NT2/D1 (cell line): ENCODE data around the gene PSRC1.
"Not testable (repeated sequence)": the region's sequence is repeated elsewhere in the genome, so short reads cannot be mapped to it uniquely, and the experiment has no call there.

Source experiments
- DNase-seq: peaks from one replicate; pipeline ENCODE4 v3.0.0-alpha.2; 2011; ENCODE audit warnings: low read depth, low spot score
- H3K27me3 ChIP-seq: 2 replicates; pipeline ENCODE4 v1.6.0; 2011; ENCODE audit warnings: mild to moderate bottlenecking; ENCODE audit not compliant: insufficient read length, insufficient read depth
- H3K36me3 ChIP-seq: 2 replicates; pipeline ENCODE4 v1.6.1; 2011; ENCODE audit warnings: mild to moderate bottlenecking, low read length, mixed read lengths; ENCODE audit not compliant: insufficient read depth, insufficient read length
- H3K4me1 ChIP-seq: 2 replicates; pipeline ENCODE4 v1.5.1; 2011; ENCODE audit not compliant: insufficient read depth, insufficient read length
- H3K4me3 ChIP-seq: 2 replicates; pipeline ENCODE4 v1.5.1; 2011; ENCODE audit warnings: low read depth; ENCODE audit not compliant: insufficient read length
- H3K9ac ChIP-seq: 2 replicates; pipeline ENCODE4 v1.6.0; 2011; ENCODE audit warnings: low read depth; ENCODE audit not compliant: insufficient read length
- H3K9me3 ChIP-seq: 2 replicates; pipeline ENCODE4 v1.5.1; 2011; ENCODE audit warnings: mild to moderate bottlenecking, low read length; ENCODE audit not compliant: insufficient read depth
- SUZ12 ChIP-seq: IDR thresholded peaks from 2 replicates; pipeline ENCODE4 v1.6.1; 2011; ENCODE audit not compliant: insufficient read length, insufficient read depth; ENCODE audit errors: extremely low read depth
- YY1 ChIP-seq: IDR thresholded peaks from 2 replicates; pipeline ENCODE4 v1.6.1; 2011; ENCODE audit not compliant: insufficient read length, insufficient read depth
- ZNF274 ChIP-seq: IDR thresholded peaks from 2 replicates; pipeline ENCODE4 v1.6.1; 2011; ENCODE audit warnings: mild to moderate bottlenecking, low read depth, low read length

The PSRC1 gene

DNA sequence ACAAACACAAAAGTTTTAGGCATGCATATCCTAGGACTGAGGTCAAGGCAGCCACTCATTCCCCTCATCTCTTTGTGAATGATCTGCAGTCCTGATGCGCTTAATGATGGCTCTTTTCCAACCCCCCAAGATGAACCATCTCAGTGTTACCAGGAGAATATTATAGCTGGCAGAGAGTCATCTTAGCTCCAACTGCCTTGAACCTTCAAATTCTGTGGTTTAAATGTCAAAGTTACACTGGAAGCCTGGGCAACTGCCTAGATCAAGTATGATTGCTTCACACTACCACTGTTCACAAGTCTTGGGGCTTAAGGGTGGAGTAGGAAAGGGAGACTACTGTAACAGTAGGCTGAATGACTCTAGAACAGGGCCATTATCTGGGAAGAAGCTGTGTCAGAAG lies 31.9 kb upstream of the PSRC1 start:
- no peak for DNase-seq
- H3K36me3 ChIP-seq = peaks cover 59% of the 10 kb centered on the region
- TF ChIP-seq YY1 (no peak), SUZ12 (no peak), ZNF274 (no peak)

DNA sequence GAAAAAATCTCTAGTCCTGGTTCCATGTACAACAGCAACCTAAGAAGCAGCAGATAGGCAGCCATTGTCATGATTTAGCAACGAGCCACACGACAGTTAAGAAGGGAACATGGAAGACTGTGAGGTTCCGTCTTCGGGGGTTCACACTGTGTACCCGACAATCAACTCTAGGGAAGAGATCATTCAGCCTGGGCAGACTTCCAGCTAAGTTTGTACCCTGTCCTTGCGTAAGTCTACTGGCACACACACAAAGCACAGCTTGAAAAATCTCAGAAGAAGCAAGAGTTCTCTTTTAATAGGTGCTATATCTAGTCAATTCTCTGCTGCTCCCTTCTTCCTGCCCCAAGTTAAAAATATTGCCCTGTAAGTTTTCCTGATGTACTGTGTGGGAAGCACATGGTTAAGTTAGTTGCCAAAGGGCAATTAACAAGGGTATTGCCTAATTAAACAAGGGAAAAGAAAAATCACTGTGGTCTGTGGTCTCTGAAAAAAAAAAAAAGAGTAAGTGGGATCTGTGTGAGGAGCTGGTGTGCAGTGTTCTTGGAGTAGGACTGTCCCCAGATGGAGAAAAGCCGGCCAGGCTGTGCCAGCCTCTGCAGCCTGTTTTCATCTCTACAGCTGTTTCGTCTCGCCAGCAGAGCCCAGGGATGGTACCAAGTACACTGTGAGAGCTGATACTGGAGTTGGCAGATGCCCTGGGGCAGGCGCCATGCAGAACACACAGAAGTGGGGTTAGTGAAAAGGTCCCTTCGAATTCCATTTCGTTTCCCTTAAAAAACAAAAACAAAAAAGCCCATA lies 30.2 kb upstream of the PSRC1 start:
- Histone ChIP-seq H3K4me3 (no peak overlapping the region), H3K9ac (no peak overlapping the region), H3K27me3 (no peaks in the 10 kb centered on the region), H3K4me1 (peaks cover 3% of the 10 kb centered on the region), H3K9me3 (no peaks in the 10 kb centered on the region), H3K36me3 (peaks cover 59% of the 10 kb centered on the region)
- no peak for TF ChIP-seq SUZ12
- TF ChIP-seq YY1 = no peak
- no peak for TF ChIP-seq ZNF274
- DNase-seq = no peak

More for the DNA sequence above, 31.9 kb upstream of the PSRC1 start:
- Histone ChIP-seq H3K9ac (no peak overlapping the region), H3K4me1 (peaks cover 8% of the 10 kb centered on the region), H3K9me3 (no peaks in the 10 kb centered on the region), H3K27me3 (no peaks in the 10 kb centered on the region), H3K4me3 (no peak overlapping the region)

- TF ChIP-seq YY1 = no peak
- no peak for TF ChIP-seq SUZ12
- TF ChIP-seq ZNF274 = no peak
Measured at GRCh38 chr1:109312246-109312645, 29.3 kb upstream of the PSRC1 start.

DNA sequence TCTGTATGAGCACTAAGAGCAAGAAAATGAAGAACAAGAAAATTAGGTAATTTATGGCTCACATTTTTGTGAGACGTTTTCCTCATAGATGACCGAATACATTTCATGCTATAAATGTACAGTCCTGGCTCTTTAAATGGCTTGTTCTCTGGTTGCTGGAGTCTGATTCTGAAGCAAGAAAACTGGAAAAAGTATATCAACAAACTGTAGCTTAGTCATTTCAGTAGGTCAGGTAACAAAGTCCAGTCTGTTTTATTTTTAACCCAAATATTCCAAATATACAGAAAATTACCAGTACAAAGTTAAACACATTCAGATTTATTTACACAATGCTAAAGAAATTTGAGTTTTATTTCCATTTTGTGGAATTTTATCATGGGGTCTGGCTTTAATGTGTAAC lies 26.4 kb upstream of the PSRC1 start:
- peaks cover 30% of the 10 kb centered on the region for H3K36me3 ChIP-seq
- peaks cover 18% of the 10 kb centered on the region for H3K4me1 ChIP-seq
- TF ChIP-seq ZNF274 (no peak), SUZ12 (no peak), YY1 (no peak)
- no peaks in the 10 kb centered on the region for H3K9me3 ChIP-seq
- H3K4me3 ChIP-seq = no peak overlapping the region
- no peaks in the 10 kb centered on the region for H3K27me3 ChIP-seq
- H3K9ac ChIP-seq = no peak overlapping the region
- DNase-seq = no peak

More at GRCh38 chr1:109312246-109312645, 29.3 kb upstream of the PSRC1 start:
- Histone ChIP-seq H3K4me3 (no peak overlapping the region), H3K9ac (no peak overlapping the region), H3K4me1 (peaks cover 5% of the 10 kb centered on the region), H3K36me3 (peaks cover 52% of the 10 kb centered on the region), H3K9me3 (no peaks in the 10 kb centered on the region), H3K27me3 (no peaks in the 10 kb centered on the region)
- DNase-seq = no peak

DNA sequence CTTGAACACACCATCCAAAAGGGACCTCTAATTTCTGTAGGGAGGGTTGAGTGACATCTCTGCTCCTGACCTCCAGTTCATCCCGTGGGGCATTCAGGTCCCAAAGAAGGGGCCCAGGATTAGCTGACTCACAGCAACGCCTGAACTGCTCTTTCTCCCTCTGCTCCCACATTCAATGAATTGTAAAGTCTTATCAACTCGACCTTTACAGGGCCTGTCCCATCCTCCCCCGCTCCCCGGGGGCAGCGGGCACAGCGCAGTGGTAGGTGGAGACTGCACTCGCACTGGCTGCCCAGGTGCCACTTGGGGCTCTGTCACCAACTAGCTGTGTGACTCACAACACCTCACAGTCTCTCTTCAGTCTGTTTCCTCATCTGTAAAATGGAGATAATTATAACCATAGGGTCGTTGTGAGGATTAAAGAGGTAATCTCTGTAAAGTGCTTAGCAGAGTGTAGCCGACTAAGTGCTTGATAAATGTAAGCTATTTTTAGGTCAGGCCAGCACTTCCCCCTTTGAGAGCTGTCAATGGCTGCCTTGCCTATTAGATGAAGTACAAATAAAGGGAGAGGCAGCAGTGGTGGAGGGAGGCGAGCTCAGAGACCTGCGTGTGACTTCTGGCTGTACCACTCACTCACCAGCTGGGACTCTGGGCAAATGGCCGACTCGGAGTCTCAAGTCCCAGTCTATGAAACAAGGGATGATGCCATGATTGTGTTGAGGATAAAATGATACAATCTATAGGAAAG lies 24.5 kb upstream of the PSRC1 start:
- no peak for TF ChIP-seq YY1
- no peak for TF ChIP-seq ZNF274
- TF ChIP-seq SUZ12 = no peak
- H3K9ac ChIP-seq = no peak overlapping the region
- no peaks in the 10 kb centered on the region for H3K27me3 ChIP-seq
- no peak overlapping the region for H3K4me3 ChIP-seq
- H3K4me1 ChIP-seq = peaks cover 16% of the 10 kb centered on the region
- no peak for DNase-seq
- H3K9me3 ChIP-seq = no peaks in the 10 kb centered on the region
- peaks cover 15% of the 10 kb centered on the region for H3K36me3 ChIP-seq

DNA sequence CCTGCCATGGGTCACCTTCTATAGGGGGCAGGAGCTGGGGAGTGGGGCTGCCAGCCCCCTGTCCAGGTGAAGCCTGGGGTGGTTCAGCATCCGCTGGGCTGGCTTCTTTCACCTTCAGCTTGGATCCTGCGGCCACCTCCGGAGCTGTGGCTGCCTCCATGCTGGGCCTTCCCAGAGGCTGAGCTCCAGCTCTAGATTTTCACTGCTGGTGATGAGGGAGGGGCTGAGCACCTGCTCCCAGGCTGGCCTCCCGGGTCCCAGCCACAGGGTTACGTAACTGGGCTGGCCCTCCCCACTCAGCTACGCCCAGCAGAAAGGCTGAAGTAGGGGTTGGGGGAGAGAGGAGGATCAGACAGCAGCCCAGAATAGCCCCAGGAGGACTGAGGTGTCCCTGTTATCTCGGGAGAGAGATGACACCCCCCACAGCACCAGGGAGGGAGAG lies 23.9 kb upstream of the PSRC1 start, which contains the start of gene MYBPHL:
Gene MYBPHL (minus strand): TSS at position 180 of the 442 bp plus-strand sequence. CDS start 20 bp downstream, at position 160.
- Histone ChIP-seq H3K36me3 (peaks cover 13% of the 10 kb centered on the region), H3K4me3 (no peak within 1 kb of the TSS), H3K4me1 (peaks cover 16% of the 10 kb centered on the region), H3K27me3 (no peaks in the 10 kb centered on the region), H3K9ac (no peak within 1 kb of the TSS), H3K9me3 (no peaks in the 10 kb centered on the region)
- TF ChIP-seq YY1 = no peak
- TF ChIP-seq SUZ12 = no peak
- TF ChIP-seq ZNF274 = no peak
- DNase-seq = no peak

DNA sequence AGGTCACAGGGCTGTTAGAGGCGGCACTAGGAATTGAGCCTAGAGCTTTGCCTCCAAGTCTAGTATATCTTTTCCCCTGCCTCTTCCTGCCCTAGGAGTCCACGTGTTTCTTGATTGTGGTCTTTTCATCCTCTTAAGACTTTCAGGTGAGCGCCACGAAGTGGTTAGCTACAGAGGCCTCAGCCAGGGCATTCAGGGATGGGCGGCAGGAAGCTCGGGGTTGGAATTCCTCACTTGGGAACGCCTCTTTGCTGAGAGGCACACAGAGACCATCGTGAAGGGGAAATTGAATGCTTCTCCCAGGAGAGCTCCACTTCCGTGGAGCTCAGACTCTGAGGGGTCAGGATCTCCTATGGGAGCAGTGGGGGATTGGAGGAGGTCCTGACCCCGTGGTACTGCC lies 23.0 kb upstream of the PSRC1 start:
- not testable (repeated sequence) for H3K9ac ChIP-seq, DNase-seq, H3K9me3 ChIP-seq, H3K36me3 ChIP-seq, H3K27me3 ChIP-seq, H3K4me3 ChIP-seq
- peaks cover 16% of the 10 kb centered on the region for H3K4me1 ChIP-seq
